SKM-1 (cell line): ENCODE data around the gene ZNF816.
A peak's percentile ranks its signal among the peaks of the same experiment; 100 is the strongest.
"Not testable (repeated sequence)": the region's sequence is repeated elsewhere in the genome, so short reads cannot be mapped to it uniquely, and the experiment has no call there.

Experiments
- DNase-seq: peaks from one replicate; lab custom pipeline; 2025; ENCODE audit not compliant: unreplicated experiment; lab: John Stamatoyannopoulos, UW

ZNF816 gene

GRCh38 chr19:52962394-52963246 is at the start of gene ZNF816:
Gene ZNF816 (minus strand): TSS chr19:52962881. CDS start chr19:52956089, 6,792 bp downstream.
- DNase-seq: peak; percentile 62

DNA sequence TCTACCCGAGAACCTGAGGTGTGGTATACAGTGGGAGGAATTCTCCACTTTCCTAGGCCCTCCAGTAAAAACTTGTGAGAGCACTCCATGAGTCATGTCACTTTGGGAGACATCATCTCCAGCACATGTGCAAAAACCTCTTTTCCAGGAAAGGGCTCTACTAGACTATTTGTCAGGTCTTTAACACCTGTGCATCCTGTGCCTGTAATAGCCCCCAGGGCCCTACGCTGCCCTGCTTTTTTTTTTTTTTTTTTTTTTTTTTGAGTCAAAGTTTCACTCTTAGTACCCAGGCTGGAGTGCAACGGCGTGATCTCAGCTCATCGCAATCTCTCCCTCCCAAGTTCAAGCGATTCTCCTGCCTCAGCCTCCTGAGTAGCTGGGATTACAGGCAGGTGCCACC is 49.3 kb upstream of the ZNF816 start:
- no peak for DNase-seq

- no peak for DNase-seq
Measured at GRCh38 chr19:53010494-53010893, 47.8 kb upstream of the ZNF816 start.

- DNase-seq: no peak
Measured at GRCh38 chr19:53008061-53008778, 45.5 kb upstream of the ZNF816 start.

GRCh38 chr19:53007606-53008005 is 44.9 kb upstream of the ZNF816 start:
- no peak for DNase-seq

- DNase-seq: no peak
Measured at GRCh38 chr19:53007200-53007599, 44.5 kb upstream of the ZNF816 start.

- no peak for DNase-seq
Measured at GRCh38 chr19:53004242-53004641, 41.6 kb upstream of the ZNF816 start.

DNA sequence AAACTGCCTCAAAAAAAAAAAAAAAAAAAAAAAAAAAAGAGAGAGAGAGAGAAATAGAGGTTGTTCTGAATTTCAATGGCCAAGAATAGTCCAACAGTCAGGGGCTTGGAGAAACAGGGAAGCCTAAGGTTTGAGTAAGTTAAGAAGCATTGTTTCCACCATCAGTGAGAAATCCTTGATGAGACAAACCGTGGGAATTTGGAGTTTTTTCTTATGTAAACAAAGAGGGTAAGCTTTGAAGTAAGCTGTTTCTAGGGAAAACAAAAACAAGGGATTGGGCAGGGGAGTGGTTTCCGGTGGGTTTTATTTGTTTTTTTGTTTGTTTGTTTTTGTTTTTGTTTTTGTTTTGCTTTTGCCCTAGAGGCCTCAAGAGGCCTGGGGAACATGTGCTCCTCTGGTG is 39.8 kb upstream of the ZNF816 start:
- no peak for DNase-seq

DNA sequence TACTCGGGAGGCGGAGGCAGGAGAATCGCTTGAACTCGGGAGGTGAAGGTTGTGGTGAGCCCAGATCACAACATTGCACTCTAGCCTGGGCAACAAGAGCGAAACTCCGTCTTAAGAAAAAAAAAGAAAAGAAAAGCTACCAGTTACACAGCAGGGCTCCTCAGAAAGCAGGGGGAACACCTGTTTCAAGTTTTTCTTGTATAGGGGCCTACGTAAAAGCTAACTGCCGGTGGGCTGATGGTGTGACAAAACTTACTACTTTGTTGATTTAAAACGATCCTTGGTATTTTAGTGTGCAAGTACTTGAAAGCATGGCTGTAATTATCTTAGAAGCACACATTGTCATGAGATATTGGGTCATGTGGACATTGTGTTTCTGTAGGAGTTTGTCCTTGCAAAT is 35.3 kb upstream of the ZNF816 start:
- DNase-seq: no peak

GRCh38 chr19:52995711-52996110 is 33.0 kb upstream of the ZNF816 start:
- DNase-seq: no peak

DNA sequence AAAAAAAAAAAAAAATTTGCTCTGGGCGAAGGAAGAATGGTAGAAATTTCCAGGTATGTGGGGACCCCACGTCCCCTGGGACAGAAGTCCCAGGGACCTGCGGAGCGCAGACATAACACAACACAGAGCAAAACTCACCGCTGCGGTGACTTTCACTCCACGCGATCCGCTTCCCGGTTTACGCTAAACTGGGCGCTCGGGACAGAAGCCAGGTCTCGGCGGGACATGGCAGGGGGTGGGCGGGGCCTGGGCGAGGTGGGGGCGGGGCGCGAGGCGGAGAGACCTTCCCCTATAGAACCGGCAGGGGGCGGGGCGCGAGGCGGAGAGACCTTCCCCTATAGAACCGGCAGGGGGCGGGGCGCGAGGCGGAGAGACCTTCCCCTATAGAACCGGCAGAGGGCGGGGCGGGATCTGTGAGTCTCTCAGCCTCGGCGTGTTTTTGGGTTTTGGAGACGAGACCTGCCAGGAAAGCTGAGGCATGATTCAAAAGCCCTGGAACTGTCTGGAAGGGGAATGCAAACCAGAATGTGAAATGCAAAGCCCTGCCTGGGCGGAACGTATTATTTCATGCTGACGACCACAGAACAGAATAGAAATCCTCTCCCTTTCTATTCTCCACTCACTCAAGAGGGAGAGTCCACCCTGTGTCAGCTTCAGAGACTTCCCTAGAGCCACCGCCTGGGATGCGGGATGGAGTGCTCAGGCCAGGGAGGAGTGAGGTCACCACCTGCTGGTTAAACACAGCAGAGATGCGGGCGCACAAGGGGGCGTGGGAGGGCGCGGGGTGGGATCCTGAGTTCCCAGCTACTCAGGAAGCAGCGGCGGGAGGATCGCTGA is 30.9 kb upstream of the ZNF816 start:
- peak; percentile 1 for DNase-seq

- DNase-seq: no peak
Measured at GRCh38 chr19:52992109-52993004, 29.7 kb upstream of the ZNF816 start.

- no peak for DNase-seq
Measured at GRCh38 chr19:52991484-52991883, 28.8 kb upstream of the ZNF816 start.

DNA sequence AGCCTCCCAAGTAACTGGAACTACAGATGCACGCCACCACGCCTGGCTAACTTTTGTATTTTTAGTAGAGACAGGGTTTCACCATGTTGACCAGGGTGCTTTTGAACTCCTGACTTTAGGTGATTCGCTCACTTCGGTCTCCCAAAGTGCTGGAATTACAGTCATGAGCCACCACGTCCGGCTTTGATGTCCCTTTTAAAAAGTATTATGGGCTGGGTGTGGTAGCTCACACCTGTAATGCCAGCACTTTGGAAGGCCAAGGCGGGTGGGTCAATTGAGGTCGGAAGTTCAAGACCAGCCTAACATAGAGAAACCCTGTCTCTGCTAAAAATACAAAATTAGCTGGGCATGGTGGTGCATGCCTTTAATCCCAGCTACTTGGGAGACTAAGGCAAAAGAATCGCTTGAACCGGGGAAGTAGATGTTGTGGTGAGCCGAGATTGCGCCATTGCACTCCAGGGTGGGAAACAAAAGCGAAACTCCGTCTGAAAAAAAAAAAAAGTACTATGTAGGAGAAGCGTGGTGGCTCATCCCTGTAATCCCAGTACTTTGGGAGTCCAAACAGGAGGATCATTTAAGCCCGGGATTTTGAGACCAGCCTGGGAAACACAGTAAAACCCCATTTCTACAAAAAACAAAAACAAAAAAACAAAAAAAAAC is 28.2 kb upstream of the ZNF816 start:
- no peak for DNase-seq

DNA sequence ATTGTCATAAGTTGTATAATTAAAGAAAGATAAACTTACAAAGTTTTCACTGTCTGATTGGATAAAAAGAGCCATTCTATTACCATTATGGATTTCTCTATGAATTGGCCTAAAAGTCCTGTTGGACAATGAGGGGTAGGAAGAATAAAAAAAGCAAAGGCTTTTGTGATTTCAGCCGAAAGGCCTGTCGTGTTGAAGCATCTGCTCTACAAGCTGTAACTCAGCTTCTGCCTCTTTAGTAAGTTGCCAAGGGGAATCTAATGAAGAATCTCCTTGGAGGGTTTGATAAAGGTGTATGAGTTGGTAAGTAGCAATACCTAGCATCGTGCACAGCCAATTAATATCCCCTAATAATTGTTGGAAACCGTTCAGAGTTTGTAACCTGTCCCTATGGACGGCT is 25.8 kb upstream of the ZNF816 start:
- DNase-seq: no peak

DNA sequence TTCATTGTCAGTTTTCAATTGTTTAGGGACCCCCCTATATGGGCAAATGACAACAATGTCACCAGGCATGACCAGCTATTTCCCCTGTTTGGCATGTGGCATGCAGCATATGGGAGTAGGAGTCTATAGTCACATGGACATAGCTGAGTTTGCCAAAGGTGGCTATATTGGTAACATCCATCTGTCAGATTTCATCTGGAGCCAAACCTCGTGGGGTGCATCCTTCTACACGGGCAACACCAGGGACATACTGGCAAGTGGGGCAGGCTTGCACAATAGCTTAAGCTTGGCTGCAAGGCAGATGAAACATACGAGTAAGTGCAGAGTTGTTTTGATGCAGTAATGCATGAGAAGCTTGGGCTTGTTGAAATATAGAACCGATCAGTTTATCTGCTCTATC is 24.5 kb upstream of the ZNF816 start:
- DNase-seq: no peak

DNA sequence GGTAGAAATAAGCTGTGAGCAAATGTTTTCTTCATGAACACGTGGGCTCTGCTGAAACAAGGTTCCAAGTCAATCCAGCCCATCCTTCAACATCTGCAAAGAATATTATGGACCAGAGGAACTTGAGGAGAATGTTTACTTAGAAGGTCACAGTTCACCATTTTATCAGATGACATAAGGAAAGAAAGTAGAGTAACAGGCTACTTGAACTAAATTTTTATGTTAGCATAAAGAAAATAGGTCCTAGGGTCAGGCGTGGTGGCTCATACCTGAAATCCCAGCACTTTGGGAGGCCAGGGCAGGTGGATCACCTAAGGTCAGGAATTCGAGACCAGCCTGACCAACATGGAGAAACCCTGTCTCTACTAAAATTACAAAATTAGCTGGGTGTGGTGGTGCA is 20.5 kb upstream of the ZNF816 start:
- DNase-seq: not testable (repeated sequence)

DNA sequence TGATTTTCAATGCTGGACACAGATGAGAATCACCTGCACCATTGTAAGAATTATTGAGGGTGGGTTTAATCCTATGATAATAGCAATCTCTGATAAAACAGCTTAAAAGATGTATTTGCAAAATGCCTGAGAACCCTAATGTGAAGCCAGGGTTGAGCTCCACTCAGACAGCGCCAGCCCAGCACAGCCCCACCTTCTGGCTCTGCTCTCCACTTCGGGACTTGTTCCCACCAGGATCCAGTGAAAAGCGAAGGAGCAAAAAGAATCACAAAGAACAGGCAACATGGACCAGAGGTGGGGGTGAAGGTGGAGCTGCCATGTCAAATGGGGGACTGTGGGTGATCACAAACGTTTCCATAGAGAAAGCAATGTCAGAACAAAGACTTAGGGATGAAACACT is 18.6 kb upstream of the ZNF816 start:
- no peak for DNase-seq

DNA sequence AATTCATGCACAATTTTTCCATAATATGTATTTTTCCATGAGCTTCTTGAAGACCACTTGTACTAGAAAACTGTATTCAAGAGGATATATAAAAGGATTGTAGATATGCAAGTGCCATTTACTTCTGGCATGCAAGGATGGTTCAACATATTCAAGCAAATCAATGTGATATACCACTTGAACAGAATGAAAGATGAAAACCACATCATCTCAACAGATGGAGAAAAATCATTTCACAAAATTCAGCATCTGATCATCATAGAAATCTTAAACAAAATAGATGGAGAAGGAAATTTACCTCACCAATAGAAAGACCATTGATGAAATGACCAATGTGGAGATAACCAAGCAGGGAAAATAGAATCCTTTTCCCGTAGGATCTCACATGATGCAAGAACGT is 5.1 kb upstream of the ZNF816 start:
- no peak for DNase-seq

GRCh38 chr19:52963247-52963618 is 552 bp upstream of the ZNF816 start:
- no peak for DNase-seq
